Measurements from ENCODE around the gene HSPA1B.
"Not testable (repeated sequence)": the region's sequence is repeated elsewhere in the genome, so short reads cannot be mapped to it uniquely, and the experiment has no call there.

Gene HSPA1B

DNA sequence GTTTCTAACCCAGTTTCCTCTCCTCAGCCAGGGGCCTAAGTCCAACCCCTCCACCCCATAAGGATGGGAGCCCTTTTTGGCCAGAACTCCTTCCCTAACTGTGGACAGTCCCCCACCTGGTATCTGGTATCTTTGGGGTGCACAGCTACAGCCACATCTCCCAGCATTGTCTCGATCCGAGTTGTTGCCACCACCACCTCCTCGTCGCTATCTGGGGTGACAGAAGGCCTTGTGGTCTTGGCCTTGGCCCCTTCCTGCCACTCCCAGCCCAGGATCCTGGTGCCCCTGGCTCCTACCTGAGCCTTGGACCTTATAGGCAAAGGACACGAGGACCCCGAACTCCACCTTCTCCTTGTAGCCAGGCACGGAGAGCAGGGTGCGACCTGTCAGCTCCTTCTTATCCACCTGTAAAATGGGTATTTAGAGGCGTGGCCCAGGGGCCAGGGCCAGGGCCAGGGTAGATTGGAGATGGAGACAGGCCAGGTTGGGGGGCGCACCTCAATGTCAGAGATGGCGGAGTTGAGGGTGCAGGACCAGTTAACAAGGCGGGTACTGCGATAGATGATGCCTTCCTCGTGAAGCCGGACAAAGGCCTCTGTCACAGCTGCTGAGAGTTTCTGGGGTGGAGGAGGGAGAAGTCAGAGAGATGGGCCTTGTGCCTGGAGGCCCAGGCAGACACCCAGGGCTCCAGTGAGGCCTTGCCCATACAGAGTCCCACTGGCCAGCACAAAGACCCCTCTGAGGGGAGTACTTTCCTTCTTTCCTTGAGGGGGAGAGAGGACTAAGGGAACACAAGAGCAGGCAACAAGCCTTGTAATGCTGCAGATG is 43.2 kb upstream of the HSPA1B start:
- Histone ChIP-seq H3K4me2 (no peak overlapping the region), H3K4me3 (no peak overlapping the region), H3K36me3 (peaks cover 67 to 100% (median 98%) of the 10 kb centered on the region in 11 experiments), H4K20me1 (peaks cover 0 to 38% (median 5%) of the 10 kb centered on the region in 11 experiments; a peak in 9 of 22 replicates), H3K27ac (no peak overlapping the region), H3K9ac (peak overlapping the region in 2 of 11 experiments; percentile 25 to 34; a peak in 1 of 22 replicates), H3K9me3 (replicated peaks in 1 of 11) (no peaks in the 10 kb centered on the region), H3K4me1 (peaks cover 2 to 13% (median 3%) of the 10 kb centered on the region in 10 experiments), H3K27me3 (no peaks in the 10 kb centered on the region)
- TF ChIP-seq Cebpa-rat (IDR thresholded peaks at IDR 0.05) = no peak

DNA sequence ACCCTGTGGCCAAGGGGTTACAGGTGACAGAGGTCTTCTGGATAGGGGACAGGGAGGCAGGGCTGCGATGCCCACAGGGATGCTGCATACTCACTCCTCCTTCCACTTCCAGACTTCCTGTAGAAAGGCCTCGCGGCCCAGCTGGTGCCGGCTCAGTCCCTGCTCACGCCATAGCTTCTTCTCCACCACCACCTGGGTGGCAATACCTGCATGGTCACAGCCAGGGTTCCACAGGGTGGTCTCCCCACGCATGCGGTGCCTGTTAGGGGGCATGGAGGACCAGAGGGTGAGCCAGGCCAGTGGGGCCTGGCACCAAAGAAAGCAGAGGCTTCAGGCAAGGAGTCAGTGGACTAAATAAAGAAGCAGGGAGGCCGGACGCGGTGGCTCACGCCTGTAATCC is 42.1 kb upstream of the HSPA1B start:
- Histone ChIP-seq H3K27ac (no peak overlapping the region; a peak in 1 of 22 replicates), H3K4me2 (no peak overlapping the region), H3K36me3 (peaks cover 55 to 100% (median 97%) of the 10 kb centered on the region in 11 experiments), H3K4me3 (no peak overlapping the region), H3K9me3 (replicated peaks in 1 of 11) (no peaks in the 10 kb centered on the region), H3K9ac (peak overlapping the region in 1 of 11 experiments; percentile 33; a peak in 1 of 22 replicates), H3K4me1 (peaks cover 7 to 17% (median 15%) of the 10 kb centered on the region in 10 experiments), H4K20me1 (peaks cover 0 to 29% (median 5%) of the 10 kb centered on the region in 11 experiments; a peak in 9 of 22 replicates), H3K27me3 (no peaks in the 10 kb centered on the region)
- TF ChIP-seq Cebpa-rat (IDR thresholded peaks at IDR 0.05) = no peak

GRCh38 chr6:31791324-31792089 is 36.0 kb upstream of the HSPA1B start:
- H3K9ac ChIP-seq = peak overlapping the region in 1 of 11 experiments; percentile 98; a peak in 4 of 22 replicates
- TF ChIP-seq Cebpa-rat (IDR thresholded peaks at IDR 0.05) = no peak
- peaks cover 0 to 24% (median 0%) of the 10 kb centered on the region in 11 experiments; a peak in 3 of 22 replicates for H4K20me1 ChIP-seq
- peaks cover 15 to 70% (median 61%) of the 10 kb centered on the region in 11 experiments; a peak in 21 of 22 replicates for H3K36me3 ChIP-seq
- peak overlapping the region in 9 of 11 experiments; percentile 2 to 97 (median 40); a peak in 13 of 22 replicates for H3K4me2 ChIP-seq
- H3K4me3 ChIP-seq = no peak overlapping the region
- H3K27me3 ChIP-seq = no peaks in the 10 kb centered on the region
- H3K27ac ChIP-seq = peak overlapping the region in 2 of 11 experiments; percentile 8; a peak in 1 of 22 replicates
- H3K9me3 ChIP-seq (replicated peaks in 1 of 11) = no peaks in the 10 kb centered on the region
- peaks cover 40 to 62% (median 55%) of the 10 kb centered on the region in 10 experiments for H3K4me1 ChIP-seq

DNA sequence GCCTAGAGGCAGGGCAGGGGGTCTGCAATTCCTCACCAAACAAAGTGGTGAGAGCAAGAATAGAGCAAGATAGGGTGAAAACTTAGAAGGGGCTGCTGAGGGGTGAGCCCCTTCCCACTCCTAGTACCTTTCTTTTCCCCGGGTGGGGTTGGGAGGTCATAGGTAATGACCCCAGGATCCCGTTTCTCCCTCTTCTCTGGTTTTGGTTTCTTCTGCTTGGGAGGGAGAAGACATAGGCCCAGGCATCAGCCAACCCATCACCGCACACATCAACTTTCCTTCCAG is 35.5 kb upstream of the HSPA1B start:
- H3K4me3 ChIP-seq = no peak overlapping the region
- H3K27me3 ChIP-seq = no peaks in the 10 kb centered on the region
- H4K20me1 ChIP-seq = peaks cover 0 to 24% (median 0%) of the 10 kb centered on the region in 11 experiments; a peak in 3 of 22 replicates
- H3K36me3 ChIP-seq = peaks cover 15 to 70% (median 59%) of the 10 kb centered on the region in 11 experiments; a peak in 21 of 22 replicates
- peak overlapping the region in 2 of 11 experiments; percentile 8; a peak in 1 of 22 replicates for H3K27ac ChIP-seq
- H3K4me2 ChIP-seq = peak overlapping the region in 8 of 11 experiments; percentile 81 to 99 (median 93); a peak in 9 of 22 replicates
- H3K4me1 ChIP-seq = peaks cover 45 to 67% (median 59%) of the 10 kb centered on the region in 10 experiments
- no peaks in the 10 kb centered on the region for H3K9me3 ChIP-seq (replicated peaks in 1 of 11)
- TF ChIP-seq Cebpa-rat (IDR thresholded peaks at IDR 0.05) = no peak
- peak overlapping the region in 6 of 11 experiments; percentile 35 to 99 (median 80); a peak in 7 of 22 replicates for H3K9ac ChIP-seq

DNA sequence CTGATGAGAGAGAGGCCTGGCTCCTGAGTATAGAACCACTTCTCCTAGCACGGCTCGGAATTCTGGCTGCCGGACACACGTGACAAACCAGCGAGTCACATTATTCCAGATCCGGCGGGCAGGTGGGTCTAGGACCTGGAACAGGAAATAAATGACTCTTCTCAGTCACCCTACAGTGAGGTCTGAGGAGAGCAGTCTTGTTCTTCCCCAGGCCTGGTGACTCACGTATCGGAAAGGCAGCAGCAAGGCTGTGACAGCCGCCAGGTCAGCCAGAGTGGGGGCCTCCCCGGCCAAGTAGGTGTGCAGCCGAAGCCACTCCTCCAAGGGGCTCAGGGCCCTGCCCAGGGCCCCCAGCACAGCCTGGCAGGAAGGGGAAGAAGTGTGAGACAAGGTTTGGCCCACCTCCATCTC is 34.8 kb upstream of the HSPA1B start:
- H4K20me1 ChIP-seq = peaks cover 0 to 24% (median 0%) of the 10 kb centered on the region in 11 experiments; a peak in 3 of 22 replicates
- H3K4me1 ChIP-seq = peaks cover 53 to 75% (median 66%) of the 10 kb centered on the region in 10 experiments
- no peak for TF ChIP-seq Cebpa-rat (IDR thresholded peaks at IDR 0.05)
- no peaks in the 10 kb centered on the region for H3K27me3 ChIP-seq
- H3K36me3 ChIP-seq = peaks cover 15 to 68% (median 56%) of the 10 kb centered on the region in 11 experiments; a peak in 21 of 22 replicates
- no peaks in the 10 kb centered on the region for H3K9me3 ChIP-seq (replicated peaks in 1 of 11)
- peak overlapping the region; percentile 27 to 99 (median 92); a peak in 20 of 22 replicates for H3K4me2 ChIP-seq
- peak overlapping the region in 10 of 11 experiments; percentile 32 to 99 (median 77); a peak in 17 of 22 replicates for H3K9ac ChIP-seq
- peak overlapping the region in 5 of 10 experiments; percentile 76 to 97 (median 87); a peak in 4 of 20 replicates for H3K4me3 ChIP-seq
- H3K27ac ChIP-seq = peak overlapping the region in 6 of 11 experiments; percentile 22 to 54 (median 39); a peak in 7 of 22 replicates

GRCh38 chr6:31793927-31794245 is 33.7 kb upstream of the HSPA1B start:
- not testable (repeated sequence) for H3K9me3 ChIP-seq (replicated peaks in 1 of 11); H3K27me3 ChIP-seq
- Histone ChIP-seq H3K27ac (peak overlapping the region in 9 of 11 experiments; percentile 99 to 100 (median 99); a peak in 15 of 22 replicates), H3K4me3 (peak overlapping the region; percentile 68 to 97 (median 82); a peak in 19 of 20 replicates), H3K36me3 (peaks cover 15 to 65% (median 47%) of the 10 kb centered on the region in 11 experiments; a peak in 21 of 22 replicates), H3K4me2 (peak overlapping the region; percentile 81 to 99 (median 94)), H3K4me1 (peaks cover 64 to 85% (median 74%) of the 10 kb centered on the region in 10 experiments), H3K9ac (peak overlapping the region; percentile 93 to 100 (median 98); a peak in 21 of 22 replicates), H4K20me1 (peaks cover 0 to 24% (median 0%) of the 10 kb centered on the region in 11 experiments; a peak in 3 of 22 replicates)

DNA sequence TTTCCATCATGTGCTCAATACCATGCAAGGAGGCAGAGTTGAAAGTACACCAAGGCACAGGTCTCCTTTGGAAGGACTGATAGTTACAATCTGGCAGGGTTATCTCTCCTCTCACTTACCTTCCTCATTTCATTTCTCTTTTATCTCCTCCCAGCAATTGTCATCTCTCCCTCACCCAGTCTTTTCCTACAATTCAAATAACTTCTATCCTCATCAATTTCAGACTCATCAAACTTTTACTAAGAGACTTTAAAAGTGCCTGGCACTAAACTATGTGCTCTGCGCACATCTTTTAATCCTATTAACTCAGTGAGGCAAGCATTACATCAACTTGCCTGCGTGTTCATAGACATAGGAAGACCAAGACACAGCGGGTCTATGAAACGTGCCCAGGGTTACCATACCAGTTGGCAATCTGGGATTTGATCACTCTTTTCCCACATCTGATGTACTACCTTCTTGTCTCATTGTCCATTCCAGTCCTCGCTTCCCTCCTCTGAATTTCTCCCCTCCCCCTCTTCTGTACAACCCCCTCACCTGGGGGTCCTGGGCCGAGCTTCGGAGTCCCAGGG is 33.2 kb upstream of the HSPA1B start:
- Histone ChIP-seq H3K4me1 (peaks cover 64 to 83% (median 75%) of the 10 kb centered on the region in 10 experiments), H3K4me3 (peak overlapping the region; percentile 68 to 97 (median 82)), H3K27me3 (no peaks in the 10 kb centered on the region), H4K20me1 (peaks cover 0 to 22% (median 0%) of the 10 kb centered on the region in 11 experiments; a peak in 3 of 22 replicates), H3K9ac (peak overlapping the region; percentile 93 to 100 (median 98)), H3K27ac (peak overlapping the region; percentile 99 to 100 (median 99)), H3K36me3 (peaks cover 15 to 65% (median 47%) of the 10 kb centered on the region in 11 experiments; a peak in 21 of 22 replicates), H3K4me2 (peak overlapping the region; percentile 81 to 99 (median 94)), H3K9me3 (replicated peaks in 1 of 11) (no peaks in the 10 kb centered on the region)
- no peak for TF ChIP-seq Cebpa-rat (IDR thresholded peaks at IDR 0.05)

Data from BLaER1 treated with 17β-estradiol and CSF1 and Interleukin-3, amounts not matched to agents 10 nM and 100 nM (cell line).